Trophoblast cell (in vitro differentiated cells and primary cell): ENCODE results near the gene SORCS3.

Source experiments
- DNase-seq, 2 donors: peaks; one replicate each; pipeline ENCODE4 v3.0.0-alpha.2; 2016
- H2AFZ ChIP-seq: 2 replicates; pipeline ENCODE4 v1.6.1; 2013; ENCODE audit warnings: low read length, moderate library complexity, mild to moderate bottlenecking; ENCODE audit not compliant: insufficient read depth, poor library complexity
- H2AK5ac ChIP-seq: 2 replicates; pipeline ENCODE4 v1.6.1; 2013; ENCODE audit warnings: mild to moderate bottlenecking, low read length
- H2BK120ac ChIP-seq: 2 replicates; pipeline ENCODE4 v1.6.1; 2013; ENCODE audit warnings: low read length, mild to moderate bottlenecking, moderate library complexity; ENCODE audit not compliant: insufficient read depth, poor library complexity
- H2BK12ac ChIP-seq: 2 replicates; pipeline ENCODE4 v1.6.1; 2013; ENCODE audit warnings: mild to moderate bottlenecking, low read length, moderate library complexity
- H2BK5ac ChIP-seq: 2 replicates; pipeline ENCODE4 v1.6.1; 2013; ENCODE audit warnings: low read length, low read depth, moderate library complexity, mild to moderate bottlenecking; ENCODE audit not compliant: poor library complexity
- H3K14ac ChIP-seq: 2 replicates; pipeline ENCODE4 v1.6.1; 2013; ENCODE audit warnings: mild to moderate bottlenecking, low read length
- H3K18ac ChIP-seq: 2 replicates; pipeline ENCODE4 v1.6.1; 2013; ENCODE audit warnings: mild to moderate bottlenecking, low read length
- H3K23ac ChIP-seq: 2 replicates; pipeline ENCODE4 v1.6.1; 2013; ENCODE audit warnings: low read length
- H3K27ac ChIP-seq: 2 replicates; pipeline ENCODE4 v1.5.1; 2013; ENCODE audit warnings: low read depth, mild to moderate bottlenecking, inconsistent platforms, low read length, moderate library complexity
- H3K27me3 ChIP-seq: 2 replicates; pipeline ENCODE4 v1.6.1; 2013; ENCODE audit warnings: inconsistent platforms, mild to moderate bottlenecking, low read length, moderate library complexity; ENCODE audit not compliant: insufficient read depth
- H3K36me3 ChIP-seq, 2 experiments: 1 replicate in 1 of 2; 2 replicates in 1 of 2; pipeline ENCODE4 v1.6.1; 2013; ENCODE audit warnings: low read length in 2 of 2, mild to moderate bottlenecking in 2 of 2, moderate library complexity in 1 of 2; ENCODE audit not compliant: insufficient read depth in 2 of 2, control insufficient read depth in 1 of 2
- H3K4ac ChIP-seq: 2 replicates; pipeline ENCODE4 v1.6.1; 2013; ENCODE audit warnings: low read depth, mild to moderate bottlenecking, low read length, moderate library complexity
- H3K4me1 ChIP-seq, 2 experiments: 1 replicate in 1 of 2; 2 replicates in 1 of 2; pipeline ENCODE4 v1.6.1; 2013; ENCODE audit warnings: low read length in 2 of 2, mild to moderate bottlenecking in 2 of 2, moderate library complexity in 1 of 2; ENCODE audit not compliant: insufficient read depth in 2 of 2, control insufficient read depth in 1 of 2
- H3K4me2 ChIP-seq: 2 replicates; pipeline ENCODE4 v1.6.1; 2013; ENCODE audit warnings: inconsistent platforms, mild to moderate bottlenecking, low read length, moderate library complexity
- H3K4me3 ChIP-seq: 2 replicates; pipeline ENCODE4 v1.5.1; 2013; ENCODE audit warnings: mild to moderate bottlenecking, low read depth, low read length, inconsistent platforms
- H3K79me1 ChIP-seq: one replicate; pipeline ENCODE4 v1.6.1; 2013; ENCODE audit warnings: low read length
- H3K79me2 ChIP-seq: 2 replicates; pipeline ENCODE4 v1.6.1; 2013; ENCODE audit warnings: low read length, mild to moderate bottlenecking; ENCODE audit not compliant: control insufficient read depth, insufficient read depth, poor library complexity
- H3K9ac ChIP-seq: 2 replicates; pipeline ENCODE4 v1.6.1; 2013; ENCODE audit warnings: mild to moderate bottlenecking, low read length
- H3K9me3 ChIP-seq: 2 replicates; pipeline ENCODE4 v1.6.1; 2013; ENCODE audit warnings: low read depth, mild to moderate bottlenecking, control low read depth, inconsistent platforms, low read length; ENCODE audit not compliant: insufficient read depth
- H4K12ac ChIP-seq: 2 replicates; pipeline ENCODE4 v1.6.1; 2013; ENCODE audit warnings: low read depth, mild to moderate bottlenecking, low read length, moderate library complexity
- H4K8ac ChIP-seq: 2 replicates; pipeline ENCODE4 v1.6.1; 2013; ENCODE audit warnings: low read depth, mild to moderate bottlenecking, low read length, moderate library complexity
- H4K91ac ChIP-seq: one replicate; pipeline ENCODE4 v1.6.1; 2013; ENCODE audit warnings: low read depth, mild to moderate bottlenecking, low read length, moderate library complexity
- WGBS: extraction: QIAGEN DNeasy Blood & Tissue Kit; methylation state at CpG from one replicate; pipeline ENCODE4 v1.1.7; 2013; ENCODE audit warnings: missing lambda C conversion rate; ENCODE audit not compliant: insufficient read length, insufficient coverage; ENCODE audit errors: extremely low coverage; 5-methylcytosine and 5-hydroxymethylcytosine counted together

SORCS3 gene

DNA sequence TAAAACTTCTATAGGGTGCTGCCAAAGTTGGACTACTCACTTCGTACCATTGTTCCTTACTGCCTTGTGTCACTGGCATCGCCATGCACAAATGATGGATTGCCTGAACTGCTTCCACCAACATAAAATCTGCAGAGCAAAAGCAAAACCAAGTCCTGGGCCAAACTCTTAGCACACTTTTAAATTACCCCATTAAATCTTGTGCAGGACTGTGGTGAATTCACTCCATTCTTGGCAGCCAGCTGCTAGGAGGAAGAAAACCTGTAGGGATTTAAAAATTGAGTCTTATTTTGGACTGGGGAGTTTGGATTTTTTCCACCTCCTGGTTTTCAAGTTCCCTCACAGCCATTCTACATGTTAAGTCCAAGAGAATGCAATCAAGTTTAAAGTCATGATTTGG lies 646.9 kb downstream of the SORCS3 start:
- H4K12ac ChIP-seq: no peak overlapping the region
- no peak overlapping the region for H3K9ac ChIP-seq
- no peak overlapping the region for H3K4ac ChIP-seq
- no CpG with 5 or more reads among the region's 2 CpGs for WGBS
- H3K14ac ChIP-seq: no peak overlapping the region
- no peaks in the 10 kb centered on the region for H3K27me3 ChIP-seq
- no peak overlapping the region for H3K23ac ChIP-seq
- H3K27ac ChIP-seq: no peak overlapping the region
- no peak overlapping the region for H2BK12ac ChIP-seq
- no peak overlapping the region for H3K4me3 ChIP-seq
- H4K91ac ChIP-seq: no peak overlapping the region
- H3K36me3 ChIP-seq: no peaks in the 10 kb centered on the region
- H2AK5ac ChIP-seq: no peak overlapping the region
- H3K79me2 ChIP-seq: no peaks in the 10 kb centered on the region
- H3K9me3 ChIP-seq: no peaks in the 10 kb centered on the region
- no peak overlapping the region for H4K8ac ChIP-seq
- no peak overlapping the region for H3K4me2 ChIP-seq
- H3K4me1 ChIP-seq: no peaks in the 10 kb centered on the region
- H3K79me1 ChIP-seq: no peaks in the 10 kb centered on the region
- no peak overlapping the region for H2AFZ ChIP-seq
- no peak overlapping the region for H2BK5ac ChIP-seq
- no peak for DNase-seq
- no peak overlapping the region for H2BK120ac ChIP-seq
- H3K18ac ChIP-seq: no peak overlapping the region

DNA sequence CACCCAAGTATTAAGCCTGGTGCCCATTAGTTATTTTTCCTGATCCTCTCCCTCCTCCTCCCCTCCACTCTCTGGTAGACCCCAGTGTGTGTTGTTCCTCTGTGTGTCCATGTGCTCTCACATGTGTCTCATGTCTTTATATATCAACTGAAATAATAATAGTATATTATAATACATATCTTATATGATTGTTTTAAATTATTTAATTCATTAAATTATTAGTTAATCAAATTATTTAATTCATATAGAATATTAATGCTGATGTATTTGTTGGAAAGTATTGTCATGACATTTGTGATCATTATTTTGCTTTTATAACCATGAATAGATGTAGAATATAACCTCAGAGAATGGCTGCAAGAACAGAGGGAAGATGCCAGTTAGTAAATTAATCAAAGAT lies 647.5 kb downstream of the SORCS3 start:
- Histone ChIP-seq H3K4me3 (no peak overlapping the region), H3K4ac (no peak overlapping the region), H4K91ac (no peak overlapping the region), H2BK120ac (no peak overlapping the region), H2BK12ac (no peak overlapping the region), H3K9ac (no peak overlapping the region), H3K27ac (no peak overlapping the region), H3K79me1 (no peaks in the 10 kb centered on the region), H3K27me3 (no peaks in the 10 kb centered on the region), H3K14ac (no peak overlapping the region), H3K79me2 (no peaks in the 10 kb centered on the region), H3K36me3 (no peaks in the 10 kb centered on the region), H2BK5ac (no peak overlapping the region), H3K4me2 (no peak overlapping the region), H4K8ac (no peak overlapping the region), H4K12ac (no peak overlapping the region), H2AFZ (no peak overlapping the region), H2AK5ac (no peak overlapping the region), H3K4me1 (no peaks in the 10 kb centered on the region), H3K18ac (no peak overlapping the region), H3K23ac (no peak overlapping the region), H3K9me3 (peaks cover 2% of the 10 kb centered on the region)
- DNase-seq: no peak

DNA sequence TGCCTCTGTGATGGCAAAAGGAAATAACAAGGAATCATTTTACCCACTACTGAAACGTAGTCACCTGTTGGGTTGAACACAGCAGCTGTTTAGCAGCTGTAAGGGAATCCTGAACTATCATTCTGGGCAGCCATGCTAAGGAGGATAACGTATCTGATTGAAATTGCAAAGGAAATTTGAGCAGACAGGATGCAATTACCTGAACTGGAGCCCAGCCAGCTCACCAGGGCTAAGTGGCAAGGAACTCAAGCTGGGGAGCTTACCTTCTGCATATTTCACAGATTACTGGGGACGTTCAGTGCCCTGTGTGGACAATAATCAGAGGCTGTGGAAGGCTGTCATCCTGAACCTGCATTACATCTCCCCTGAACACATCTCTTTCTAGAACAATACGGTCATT lies 650.5 kb downstream of the SORCS3 start:
- Histone ChIP-seq H2BK5ac (no peak overlapping the region), H2BK12ac (no peak overlapping the region), H3K9me3 (peaks cover 2% of the 10 kb centered on the region), H3K36me3 (no peaks in the 10 kb centered on the region), H3K4me3 (no peak overlapping the region), H3K79me2 (no peaks in the 10 kb centered on the region), H3K4ac (no peak overlapping the region), H3K4me2 (no peak overlapping the region), H3K79me1 (no peaks in the 10 kb centered on the region), H3K9ac (no peak overlapping the region), H3K27ac (no peak overlapping the region), H3K23ac (no peak overlapping the region), H4K12ac (no peak overlapping the region), H3K4me1 (no peaks in the 10 kb centered on the region), H4K8ac (no peak overlapping the region), H4K91ac (no peak overlapping the region), H2AFZ (no peak overlapping the region), H3K27me3 (no peaks in the 10 kb centered on the region), H2AK5ac (no peak overlapping the region), H3K14ac (no peak overlapping the region), H3K18ac (no peak overlapping the region), H2BK120ac (no peak overlapping the region)
- no peak for DNase-seq
- WGBS: no CpG with 5 or more reads among the region's 4 CpGs

DNA sequence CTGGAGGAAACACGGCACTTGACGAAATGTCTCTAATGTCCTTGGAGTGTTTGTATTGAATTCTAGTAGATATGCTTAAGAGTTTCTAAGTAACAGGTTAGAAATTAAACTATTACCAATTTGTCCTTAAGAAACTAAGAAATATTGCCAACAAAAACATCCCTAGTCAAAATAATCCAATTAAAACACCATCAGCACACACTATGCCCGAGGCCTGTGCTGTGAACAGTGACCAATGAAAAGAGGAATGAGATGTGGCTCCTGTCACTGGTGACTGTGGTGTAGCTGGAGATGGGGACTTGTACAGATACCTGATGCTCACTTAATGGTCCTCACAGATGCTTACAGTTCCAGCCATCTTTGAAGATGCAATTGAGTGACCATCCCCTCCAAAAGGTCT lies 651.1 kb downstream of the SORCS3 start:
- Histone ChIP-seq H3K4me3 (no peak overlapping the region), H4K12ac (no peak overlapping the region), H3K9me3 (peaks cover 2% of the 10 kb centered on the region), H2BK5ac (no peak overlapping the region), H2BK12ac (no peak overlapping the region), H4K91ac (no peak overlapping the region), H3K79me2 (no peaks in the 10 kb centered on the region), H2AFZ (no peak overlapping the region), H3K79me1 (no peaks in the 10 kb centered on the region), H3K23ac (no peak overlapping the region), H3K4me1 (no peaks in the 10 kb centered on the region), H3K36me3 (no peaks in the 10 kb centered on the region), H3K4me2 (no peak overlapping the region), H3K14ac (no peak overlapping the region), H3K27me3 (no peaks in the 10 kb centered on the region), H3K18ac (no peak overlapping the region), H2AK5ac (no peak overlapping the region), H3K27ac (no peak overlapping the region), H3K4ac (no peak overlapping the region), H3K9ac (no peak overlapping the region), H4K8ac (no peak overlapping the region), H2BK120ac (no peak overlapping the region)
- DNase-seq: no peak
- no CpG with 5 or more reads among the region's 3 CpGs for WGBS
